ENCODE data around the gene GLRA2. TPM values are rescaled to one million over a fixed set of nuclear protein-coding genes. Genes with fewer than 3 reads are reported as not detected.
A peak's percentile ranks its signal among the peaks of the same experiment; 100 is the strongest.

Gene GLRA2
- total RNA-seq, 1 donor: not detected

GRCh38 chrX:14729058-14729457, 199.7 kb downstream of the GLRA2 start:
- H3K36me3 ChIP-seq (ENCODE audit: insufficient read depth, low read length): no peaks in the 10 kb centered on the region
- H4K20me1 ChIP-seq (ENCODE audit: insufficient read depth, low read length): no peaks in the 10 kb centered on the region
- no peak for TF ChIP-seq CTCF (IDR thresholded peaks at IDR 0.05; ENCODE audit: extremely low read depth, low read depth, low read length)
- peaks cover 2% of the 10 kb centered on the region for H3K4me1 ChIP-seq (ENCODE audit: insufficient read depth, low read length)
- no peak overlapping the region for H3K27ac ChIP-seq (ENCODE audit: low read depth, low read length)
- no peaks in the 10 kb centered on the region for H3K9me3 ChIP-seq (ENCODE audit: low read depth, low read length)
- H3K79me2 ChIP-seq (ENCODE audit: insufficient read depth, low read length): no peaks in the 10 kb centered on the region
- H3K27me3 ChIP-seq (ENCODE audit: insufficient read depth, low read length): no peaks in the 10 kb centered on the region
- H3K4me2 ChIP-seq (ENCODE audit: insufficient read depth, low read length): no peak overlapping the region
- H2AFZ ChIP-seq (ENCODE audit: low read length): no peak overlapping the region
- H3K4me3 ChIP-seq (ENCODE audit: insufficient read depth, low read length): no peak overlapping the region
- DNase-seq (ENCODE audit: insufficient read length, low spot score, missing footprints): no peak

- no peak for TF ChIP-seq CTCF (IDR thresholded peaks at IDR 0.05; ENCODE audit: extremely low read depth, low read depth, low read length)
- H3K27ac ChIP-seq (ENCODE audit: low read depth, low read length): peak overlapping the region; percentile 61
- peak overlapping the region; percentile 16 for H3K4me3 ChIP-seq (ENCODE audit: insufficient read depth, low read length)
- H3K9me3 ChIP-seq (ENCODE audit: low read depth, low read length): no peaks in the 10 kb centered on the region
- H3K36me3 ChIP-seq (ENCODE audit: insufficient read depth, low read length): no peaks in the 10 kb centered on the region
- peak overlapping the region; percentile 45 for H3K4me2 ChIP-seq (ENCODE audit: insufficient read depth, low read length)
- no peak for DNase-seq (ENCODE audit: insufficient read length, low spot score, missing footprints)
- no peak overlapping the region for H2AFZ ChIP-seq (ENCODE audit: low read length)
- H4K20me1 ChIP-seq (ENCODE audit: insufficient read depth, low read length): no peaks in the 10 kb centered on the region
- H3K27me3 ChIP-seq (ENCODE audit: insufficient read depth, low read length): no peaks in the 10 kb centered on the region
- no peaks in the 10 kb centered on the region for H3K79me2 ChIP-seq (ENCODE audit: insufficient read depth, low read length)
- H3K4me1 ChIP-seq (ENCODE audit: insufficient read depth, low read length): peaks cover 6% of the 10 kb centered on the region
Observed at GRCh38 chrX:14738643-14739042, 209.3 kb downstream of the GLRA2 start.

GRCh38 chrX:14753441-14753840, 224.1 kb downstream of the GLRA2 start:
- Histone ChIP-seq H3K4me2 (ENCODE audit: insufficient read depth, low read length) (no peak overlapping the region), H3K4me1 (ENCODE audit: insufficient read depth, low read length) (no peaks in the 10 kb centered on the region), H3K27me3 (ENCODE audit: insufficient read depth, low read length) (no peaks in the 10 kb centered on the region), H3K36me3 (ENCODE audit: insufficient read depth, low read length) (no peaks in the 10 kb centered on the region), H3K79me2 (ENCODE audit: insufficient read depth, low read length) (no peaks in the 10 kb centered on the region), H3K27ac (ENCODE audit: low read depth, low read length) (no peak overlapping the region), H3K4me3 (ENCODE audit: insufficient read depth, low read length) (no peak overlapping the region), H4K20me1 (ENCODE audit: insufficient read depth, low read length) (no peaks in the 10 kb centered on the region), H2AFZ (ENCODE audit: low read length) (no peak overlapping the region), H3K9me3 (ENCODE audit: low read depth, low read length) (no peaks in the 10 kb centered on the region)
- no peak for DNase-seq (ENCODE audit: insufficient read length, low spot score, missing footprints)
- TF ChIP-seq CTCF (IDR thresholded peaks at IDR 0.05; ENCODE audit: extremely low read depth, low read depth, low read length): no peak

GRCh38 chrX:14758029-14758491, 228.7 kb downstream of the GLRA2 start:
- no peak overlapping the region for H2AFZ ChIP-seq (ENCODE audit: low read length)
- TF ChIP-seq CTCF (IDR thresholded peaks at IDR 0.05; ENCODE audit: extremely low read depth, low read depth, low read length): no peak
- H3K9me3 ChIP-seq (ENCODE audit: low read depth, low read length): no peaks in the 10 kb centered on the region
- no peaks in the 10 kb centered on the region for H4K20me1 ChIP-seq (ENCODE audit: insufficient read depth, low read length)
- H3K4me2 ChIP-seq (ENCODE audit: insufficient read depth, low read length): no peak overlapping the region
- H3K27me3 ChIP-seq (ENCODE audit: insufficient read depth, low read length): no peaks in the 10 kb centered on the region
- no peaks in the 10 kb centered on the region for H3K79me2 ChIP-seq (ENCODE audit: insufficient read depth, low read length)
- no peak for DNase-seq (ENCODE audit: insufficient read length, low spot score, missing footprints)
- no peaks in the 10 kb centered on the region for H3K4me1 ChIP-seq (ENCODE audit: insufficient read depth, low read length)
- H3K27ac ChIP-seq (ENCODE audit: low read depth, low read length): no peak overlapping the region
- no peaks in the 10 kb centered on the region for H3K36me3 ChIP-seq (ENCODE audit: insufficient read depth, low read length)
- no peak overlapping the region for H3K4me3 ChIP-seq (ENCODE audit: insufficient read depth, low read length)
